Panc1 (cell line): ENCODE results near the gene GNL1. TPM values are rescaled to one million over a fixed set of nuclear protein-coding genes. Genes with fewer than 3 reads are reported as not detected.

Experiments
- ATAC-seq: fragments of 200-7000 bp; cut with Tn5 transposase; 2 replicates; pipeline ENCODE4 v1.9.1; 2020; ENCODE audit warnings: mild to moderate bottlenecking, moderate library complexity
- BruUV-seq: library from RNA; stranded (reverse); fragments of 400-500 nt; replicated peaks from 2 replicates; lab custom pipeline; 2021; lab: Mats Ljungman, UMichigan
- CTCF ChIA-PET: fragments of 300-600 bp; sonication (Branson Sonifier 250); formaldehyde crosslinking; loops from one replicate; lab custom pipeline; 2022; ENCODE audit warnings: antibody characterized with exemption; lab: Charles Lee
- POLR2A ChIA-PET: fragments of 300-600 bp; sonication (Branson Sonifier 250); formaldehyde crosslinking; loops from one replicate; lab custom pipeline; 2022; ENCODE audit warnings: antibody characterized with exemption; lab: Charles Lee
- DNase-seq: peaks from one replicate; pipeline ENCODE4 v3.0.0-alpha.2; 2010; ENCODE audit warnings: low read depth, low spot score
- H3K27ac ChIP-seq: 2 replicates; pipeline ENCODE4 v1.5.1; 2011; ENCODE audit warnings: mild to moderate bottlenecking, low read length, inconsistent platforms
- H3K27me3 ChIP-seq: fragments of 200-500 bp; sonication (Bioruptor generic); 2 replicates; pipeline ENCODE4 v1.6.0; 2014; ENCODE audit warnings: low read length, inconsistent platforms; ENCODE audit not compliant: control insufficient read depth, insufficient read depth
- H3K36me3 ChIP-seq: fragments of 200-500 bp; sonication (Bioruptor generic); 2 replicates; pipeline ENCODE4 v1.5.1; 2014; ENCODE audit warnings: inconsistent platforms, mild to moderate bottlenecking, low read length, moderate library complexity; ENCODE audit not compliant: control insufficient read depth, insufficient read depth
- H3K4me1 ChIP-seq: 2 replicates; pipeline ENCODE4 v1.5.1; 2011; ENCODE audit warnings: inconsistent platforms, mild to moderate bottlenecking, low read length, moderate library complexity; ENCODE audit not compliant: control insufficient read depth, insufficient read depth
- H3K4me3 ChIP-seq, 2 experiments: 2 replicates each; pipeline ENCODE4 v1.5.1; 2011 to 2012; ENCODE audit warnings: low read depth in 2 of 2, low read length in 2 of 2, mild to moderate bottlenecking in 2 of 2, inconsistent platforms in 1 of 2, moderate library complexity in 1 of 2
- H3K9me3 ChIP-seq: fragments of 200-500 bp; sonication (Bioruptor generic); 2 replicates; pipeline ENCODE4 v1.5.1; 2014; ENCODE audit warnings: low read depth, mild to moderate bottlenecking, inconsistent platforms, low read length, moderate library complexity; ENCODE audit not compliant: control insufficient read depth, insufficient read depth
- POLR2AphosphoS5 ChIP-seq: IDR thresholded peaks from 2 replicates; pipeline ENCODE4 v1.6.1; 2012; ENCODE audit warnings: mild to moderate bottlenecking, low read depth, low read length, moderate library complexity
- SIN3A ChIP-seq: IDR thresholded peaks from 2 replicates; pipeline ENCODE4 v1.6.1; 2012; ENCODE audit warnings: low read depth, mild to moderate bottlenecking, low read length, moderate library complexity, borderline replicate concordance; ENCODE audit not compliant: insufficient read depth
- TCF7L2 ChIP-seq: IDR thresholded peaks from 2 replicates; pipeline ENCODE4 v1.6.1; 2011; ENCODE audit warnings: mild to moderate bottlenecking, low read depth, low read length, inconsistent platforms
- in situ Hi-C: cut with HindIII; loops from 2 replicates; pipeline ENCODE4 v1.10.0; 2016; ENCODE audit warnings: low sequenced_read_pairs, low pct_unique_long_range_greater_than_20kb
- intact Hi-C: fragments of 100-400 bp; cut with micrococcal nuclease; formaldehyde crosslinking; loops from one replicate; pipeline ENCODE4 v1.10.0; 2022; ENCODE audit not compliant: unreplicated experiment
- total RNA-seq: library from RNA; stranded (reverse); gene quantifications from one replicate; pipeline ENCODE4 v1.2.1, GENCODE V29; 2021; ENCODE audit not compliant: unreplicated experiment
- TF ChIP-seq, protein P1 (sequence below), 2 experiments: IDR thresholded peaks; 2 replicates each; pipeline ENCODE4 v1.6.1; 2011 to 2012; ENCODE audit warnings: low read depth in 2 of 2, control low read depth in 1 of 2, low read length in 1 of 2, mild to moderate bottlenecking in 1 of 2, moderate library complexity in 1 of 2; ENCODE audit not compliant: insufficient read depth in 1 of 2
- TF ChIP-seq, protein P2 (sequence below): fragments of 450-650 bp; IDR thresholded peaks from 2 replicates; pipeline ENCODE4 v1.5.1; 2017; ENCODE audit warnings: mild to moderate bottlenecking

Gene GNL1
- total RNA-seq, 1 experiment from 2014 or later, result 90.6 TPM

- TF ChIP-seq, protein P1, sequence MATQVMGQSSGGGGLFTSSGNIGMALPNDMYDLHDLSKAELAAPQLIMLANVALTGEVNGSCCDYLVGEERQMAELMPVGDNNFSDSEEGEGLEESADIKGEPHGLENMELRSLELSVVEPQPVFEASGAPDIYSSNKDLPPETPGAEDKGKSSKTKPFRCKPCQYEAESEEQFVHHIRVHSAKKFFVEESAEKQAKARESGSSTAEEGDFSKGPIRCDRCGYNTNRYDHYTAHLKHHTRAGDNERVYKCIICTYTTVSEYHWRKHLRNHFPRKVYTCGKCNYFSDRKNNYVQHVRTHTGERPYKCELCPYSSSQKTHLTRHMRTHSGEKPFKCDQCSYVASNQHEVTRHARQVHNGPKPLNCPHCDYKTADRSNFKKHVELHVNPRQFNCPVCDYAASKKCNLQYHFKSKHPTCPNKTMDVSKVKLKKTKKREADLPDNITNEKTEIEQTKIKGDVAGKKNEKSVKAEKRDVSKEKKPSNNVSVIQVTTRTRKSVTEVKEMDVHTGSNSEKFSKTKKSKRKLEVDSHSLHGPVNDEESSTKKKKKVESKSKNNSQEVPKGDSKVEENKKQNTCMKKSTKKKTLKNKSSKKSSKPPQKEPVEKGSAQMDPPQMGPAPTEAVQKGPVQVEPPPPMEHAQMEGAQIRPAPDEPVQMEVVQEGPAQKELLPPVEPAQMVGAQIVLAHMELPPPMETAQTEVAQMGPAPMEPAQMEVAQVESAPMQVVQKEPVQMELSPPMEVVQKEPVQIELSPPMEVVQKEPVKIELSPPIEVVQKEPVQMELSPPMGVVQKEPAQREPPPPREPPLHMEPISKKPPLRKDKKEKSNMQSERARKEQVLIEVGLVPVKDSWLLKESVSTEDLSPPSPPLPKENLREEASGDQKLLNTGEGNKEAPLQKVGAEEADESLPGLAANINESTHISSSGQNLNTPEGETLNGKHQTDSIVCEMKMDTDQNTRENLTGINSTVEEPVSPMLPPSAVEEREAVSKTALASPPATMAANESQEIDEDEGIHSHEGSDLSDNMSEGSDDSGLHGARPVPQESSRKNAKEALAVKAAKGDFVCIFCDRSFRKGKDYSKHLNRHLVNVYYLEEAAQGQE (IDR thresholded peaks at IDR 0.05; ENCODE audit: insufficient read depth in 1 of 2, low read depth in 2 of 2, low read length in 1 of 2), result no peak
- TF ChIP-seq TCF7L2, result no peak
- TF ChIP-seq, protein P2, sequence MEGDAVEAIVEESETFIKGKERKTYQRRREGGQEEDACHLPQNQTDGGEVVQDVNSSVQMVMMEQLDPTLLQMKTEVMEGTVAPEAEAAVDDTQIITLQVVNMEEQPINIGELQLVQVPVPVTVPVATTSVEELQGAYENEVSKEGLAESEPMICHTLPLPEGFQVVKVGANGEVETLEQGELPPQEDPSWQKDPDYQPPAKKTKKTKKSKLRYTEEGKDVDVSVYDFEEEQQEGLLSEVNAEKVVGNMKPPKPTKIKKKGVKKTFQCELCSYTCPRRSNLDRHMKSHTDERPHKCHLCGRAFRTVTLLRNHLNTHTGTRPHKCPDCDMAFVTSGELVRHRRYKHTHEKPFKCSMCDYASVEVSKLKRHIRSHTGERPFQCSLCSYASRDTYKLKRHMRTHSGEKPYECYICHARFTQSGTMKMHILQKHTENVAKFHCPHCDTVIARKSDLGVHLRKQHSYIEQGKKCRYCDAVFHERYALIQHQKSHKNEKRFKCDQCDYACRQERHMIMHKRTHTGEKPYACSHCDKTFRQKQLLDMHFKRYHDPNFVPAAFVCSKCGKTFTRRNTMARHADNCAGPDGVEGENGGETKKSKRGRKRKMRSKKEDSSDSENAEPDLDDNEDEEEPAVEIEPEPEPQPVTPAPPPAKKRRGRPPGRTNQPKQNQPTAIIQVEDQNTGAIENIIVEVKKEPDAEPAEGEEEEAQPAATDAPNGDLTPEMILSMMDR, result no peak
- TF ChIP-seq POLR2AphosphoS5, result no peak
- TF ChIP-seq SIN3A, result no peak
- POLR2A ChIA-PET, result no interaction called here
- BruUV-seq, result no TSS peak
- no peaks in the 10 kb centered on the region; the same call in 1 of the 2 replicates for H3K4me1 ChIP-seq
- in situ Hi-C loops (loop anchor here (5.0 kb wide), 1 partner anchor 40 kb away; no protein-coding TSS in a partner anchor), intact Hi-C loops (no loop called here)
- CTCF ChIA-PET, result interaction anchor here (1.7 kb wide), 1 partner anchor 60 kb away, joined by 10 read pairs; no protein-coding TSS in a partner anchor
- ATAC-seq (no peak), DNase-seq (no peak)
- H3K4me3 ChIP-seq, result no peak overlapping the region
- no peaks in the 10 kb centered on the region for H3K36me3 ChIP-seq
- no peak overlapping the region for H3K27ac ChIP-seq
- H3K9me3 ChIP-seq, result no peaks in the 10 kb centered on the region
- H3K27me3 ChIP-seq, result no peaks in the 10 kb centered on the region
Observed at GRCh38 chr6:30542404-30542725, 13.9 kb downstream of the GNL1 start.

DNA sequence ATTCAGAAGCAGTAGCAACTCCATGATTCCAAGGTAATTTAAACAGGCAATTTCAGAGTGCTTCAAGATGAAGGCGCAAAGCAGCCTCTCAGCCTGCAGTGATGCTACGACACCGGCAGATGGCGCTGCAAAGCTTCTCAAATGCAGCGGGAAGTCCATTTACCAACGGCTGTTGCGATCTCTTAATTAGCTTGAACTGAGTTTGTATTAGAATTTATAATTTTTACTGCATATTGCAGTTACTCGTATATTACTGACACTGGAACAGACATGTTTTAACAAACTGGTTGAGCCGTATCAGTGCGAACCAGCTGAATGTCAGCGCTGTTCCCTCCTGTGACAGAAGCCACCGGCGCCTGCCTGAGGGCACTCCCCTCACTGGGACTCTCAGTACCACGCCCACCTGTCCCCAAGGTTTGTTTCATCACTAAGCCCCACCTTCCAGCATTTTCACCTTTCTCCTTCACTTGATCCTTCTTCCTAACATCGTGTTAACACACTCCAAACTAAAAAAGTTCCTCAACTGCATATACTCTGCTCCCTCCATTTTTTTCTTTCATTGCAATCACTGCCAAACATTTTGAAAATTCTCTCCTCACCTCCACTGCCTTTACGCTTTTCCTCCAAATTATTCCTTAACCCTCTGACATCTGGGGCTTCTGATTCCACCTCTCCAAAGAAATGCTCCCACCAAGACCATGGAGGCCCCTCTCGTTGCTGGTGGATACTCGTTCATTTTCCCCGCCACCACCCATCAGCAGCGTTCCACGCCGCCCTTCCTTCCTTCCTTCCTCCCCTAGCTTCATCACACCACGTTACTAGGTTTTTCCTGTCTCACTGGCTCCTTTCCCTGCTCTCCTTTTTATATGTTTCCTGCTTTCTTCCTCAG, 14.5 kb downstream of the GNL1 start:
- in situ Hi-C loops, result loop anchor here (5.0 kb wide), 1 partner anchor 39 kb away; no protein-coding TSS in a partner anchor

More for the DNA sequence above, 14.5 kb downstream of the GNL1 start:
- no peak for TF ChIP-seq TCF7L2
- TF ChIP-seq, protein P2, result peak; percentile 98
- TF ChIP-seq, protein P1 (IDR thresholded peaks at IDR 0.05; ENCODE audit: insufficient read depth in 1 of 2, low read depth in 2 of 2, low read length in 1 of 2), result no peak
- TF ChIP-seq POLR2AphosphoS5, result 0 out of 2 replicates have a peak, but pooled peaks have one; percentile 42
- no peak for TF ChIP-seq SIN3A
- BruUV-seq, result no TSS peak
- intact Hi-C loops, result no loop called here
- POLR2A ChIA-PET, result interaction anchor here (0.6 kb wide), 1 partner anchor 32 kb away, joined by 6 read pairs; no protein-coding TSS in a partner anchor
- Histone ChIP-seq H3K9me3 (no peaks in the 10 kb centered on the region), H3K36me3 (no peaks in the 10 kb centered on the region), H3K27ac (no peak overlapping the region), H3K4me3 (peak overlapping the region; percentile 25 to 49), H3K27me3 (no peaks in the 10 kb centered on the region), H3K4me1 (no peaks in the 10 kb centered on the region; the same call in 1 of the 2 replicates)
- ATAC-seq (peak; percentile 90), DNase-seq (peak; percentile 74)
- CTCF ChIA-PET, result interaction anchor here (0.6 to 1.7 kb wide), 5 partner anchors 12 to 158 kb away, joined by 3 to 16 read pairs (median 8); no protein-coding TSS in a partner anchor
